H9 (cell line): ENCODE data around the gene GIPC3. TPM values are rescaled to one million over a fixed set of nuclear protein-coding genes. Genes with fewer than 3 reads are reported as not detected.

Experiments used
- DNase-seq: peaks from one replicate; pipeline ENCODE4 v3.0.0-alpha.2; 2017
- H2AFZ ChIP-seq: one replicate; pipeline ENCODE4 v1.6.1; 2013; ENCODE audit warnings: mild to moderate bottlenecking, low read length, control low read depth, moderate library complexity
- H2AK5ac ChIP-seq: 2 replicates; pipeline ENCODE4 v1.6.1; 2013; ENCODE audit warnings: low read length, control low read depth, mixed read lengths; ENCODE audit not compliant: insufficient read length
- H2BK120ac ChIP-seq: one replicate; pipeline ENCODE4 v1.6.1; 2013; ENCODE audit warnings: low read depth, mild to moderate bottlenecking, low read length, control low read depth, inconsistent platforms; ENCODE audit not compliant: poor library complexity, severe bottlenecking
- H2BK12ac ChIP-seq: 2 replicates; pipeline ENCODE4 v1.6.1; 2013; ENCODE audit warnings: low read length, control low read depth, mixed read lengths, low read depth; ENCODE audit not compliant: insufficient read length
- H2BK15ac ChIP-seq: 2 replicates; pipeline ENCODE4 v1.6.1; 2013; ENCODE audit warnings: low read depth, low read length, control low read depth
- H2BK20ac ChIP-seq: one replicate; pipeline ENCODE4 v1.6.1; 2013; ENCODE audit warnings: low read depth, mild to moderate bottlenecking, low read length, control low read depth, inconsistent platforms; ENCODE audit not compliant: poor library complexity, severe bottlenecking
- H2BK5ac ChIP-seq: 2 replicates; pipeline ENCODE4 v1.6.1; 2013; ENCODE audit warnings: low read length, control low read depth, mixed read lengths; ENCODE audit not compliant: insufficient read length
- H3K14ac ChIP-seq: 2 replicates; pipeline ENCODE4 v1.6.1; 2013; ENCODE audit warnings: low read length, control low read depth; ENCODE audit not compliant: insufficient read depth
- H3K18ac ChIP-seq: 2 replicates; pipeline ENCODE4 v1.6.1; 2013; ENCODE audit warnings: low read depth, mild to moderate bottlenecking, mixed read lengths, low read length, control low read depth; ENCODE audit not compliant: insufficient read length
- H3K23ac ChIP-seq: 2 replicates; pipeline ENCODE4 v1.6.1; 2013; ENCODE audit warnings: low read length, control low read depth, mixed read lengths, low read depth; ENCODE audit not compliant: insufficient read length
- H3K23me2 ChIP-seq: 2 replicates; pipeline ENCODE4 v1.6.1; 2013; ENCODE audit warnings: low read depth, mild to moderate bottlenecking, mixed read lengths, low read length, control low read depth; ENCODE audit not compliant: insufficient read length, poor library complexity, severe bottlenecking
- H3K27ac ChIP-seq: 2 replicates; pipeline ENCODE4 v1.5.1; 2013; ENCODE audit warnings: low read length, control low read depth, mixed read lengths, low read depth; ENCODE audit not compliant: insufficient read length
- H3K27me3 ChIP-seq: 2 replicates; pipeline ENCODE4 v1.6.1; 2013; ENCODE audit warnings: low read length, control low read depth, inconsistent platforms; ENCODE audit not compliant: insufficient read depth
- H3K4ac ChIP-seq: 2 replicates; pipeline ENCODE4 v1.6.1; 2013; ENCODE audit warnings: low read depth, mild to moderate bottlenecking, control low read depth, inconsistent platforms, low read length, moderate library complexity
- H3K4me1 ChIP-seq: 2 replicates; pipeline ENCODE4 v1.6.1; 2013; ENCODE audit warnings: low read length, control low read depth, inconsistent platforms; ENCODE audit not compliant: insufficient read depth
- H3K4me2 ChIP-seq: 2 replicates; pipeline ENCODE4 v1.6.1; 2013; ENCODE audit warnings: low read length, control low read depth, mixed read lengths; ENCODE audit not compliant: insufficient read length, insufficient read depth
- H3K56ac ChIP-seq: 2 replicates; pipeline ENCODE4 v1.6.1; 2013; ENCODE audit warnings: low read depth, mild to moderate bottlenecking, mixed read lengths, low read length, control low read depth; ENCODE audit not compliant: insufficient read length
- H3K79me1 ChIP-seq: 2 replicates; pipeline ENCODE4 v1.6.1; 2013; ENCODE audit warnings: low read depth, mild to moderate bottlenecking, moderate library complexity, low read length, control low read depth, inconsistent platforms; ENCODE audit not compliant: insufficient read depth, poor library complexity, severe bottlenecking
- H3K79me2 ChIP-seq: 2 replicates; pipeline ENCODE4 v1.6.1; 2013; ENCODE audit warnings: low read length, control low read depth, inconsistent platforms; ENCODE audit not compliant: insufficient read depth
- H3K9ac ChIP-seq: 2 replicates; pipeline ENCODE4 v1.6.1; 2013; ENCODE audit warnings: low read length, control low read depth, mixed read lengths; ENCODE audit not compliant: insufficient read length; ENCODE audit errors: extremely low read depth
- H3K9me3 ChIP-seq: one replicate; pipeline ENCODE4 v1.6.1; 2013; ENCODE audit warnings: low read depth, low read length, inconsistent platforms; ENCODE audit not compliant: control insufficient read depth
- H3T11ph ChIP-seq: one replicate; pipeline ENCODE4 v1.6.1; 2013; ENCODE audit warnings: mild to moderate bottlenecking, low read length, control low read depth, inconsistent platforms
- H4K20me1 ChIP-seq: one replicate; pipeline ENCODE4 v1.6.1; 2013; ENCODE audit not compliant: control insufficient read depth, insufficient read length, insufficient read depth
- H4K5ac ChIP-seq: 2 replicates; pipeline ENCODE4 v1.6.1; 2013; ENCODE audit warnings: low read depth, mild to moderate bottlenecking, mixed read lengths, low read length, control low read depth; ENCODE audit not compliant: insufficient read length
- H4K8ac ChIP-seq: replicated peaks from 2 replicates; pipeline ENCODE4 v1.6.1; 2013; ENCODE audit warnings: low read length, control low read depth, mixed read lengths, low read depth; ENCODE audit not compliant: insufficient read length
- H4K91ac ChIP-seq: 2 replicates; pipeline ENCODE4 v1.6.1; 2013; ENCODE audit warnings: low read depth, mild to moderate bottlenecking, moderate library complexity, mixed read lengths, low read length, control low read depth; ENCODE audit not compliant: insufficient read length
- H3K27ac Mint-ChIP-seq, 3 experiments: 2 replicates in 2 of 3; 3 replicates in 1 of 3; pipeline ENCODE4 v1.8.0; 2020 to 2021; ENCODE audit warnings: mixed read lengths in 3 of 3, mild to moderate bottlenecking in 1 of 3, moderate library complexity in 1 of 3
- H3K27me3 Mint-ChIP-seq: 2 replicates; pipeline ENCODE4 v1.8.0; 2021; ENCODE audit warnings: low read depth, mild to moderate bottlenecking, moderate library complexity, mixed read lengths
- H3K36me3 Mint-ChIP-seq, 3 experiments: 2 replicates in 2 of 3; 3 replicates in 1 of 3; pipeline ENCODE4 v1.8.0; 2020 to 2021; ENCODE audit warnings: low read depth in 3 of 3, mixed read lengths in 3 of 3; ENCODE audit not compliant: insufficient read depth in 1 of 3
- H3K4me1 Mint-ChIP-seq, 2 experiments: 2 replicates each; pipeline ENCODE4 v1.8.0; 2020; ENCODE audit warnings: mixed read lengths in 2 of 2
- H3K4me3 Mint-ChIP-seq, 2 experiments: 2 replicates in 1 of 2; 3 replicates in 1 of 2; pipeline ENCODE4 v1.8.0; 2020 to 2021; ENCODE audit warnings: mild to moderate bottlenecking in 2 of 2, mixed read lengths in 2 of 2, moderate library complexity in 1 of 2
- H3K9me3 Mint-ChIP-seq, 2 experiments: 2 replicates in 1 of 2; 3 replicates in 1 of 2; pipeline ENCODE4 v1.8.0; 2020; ENCODE audit warnings: mild to moderate bottlenecking in 2 of 2, mixed read lengths in 2 of 2, moderate library complexity in 1 of 2
- CTCF ChIP-seq: fragments of 200-600 bp; sonication (generic); conservative IDR thresholded peaks from 3 replicates; pipeline ENCODE4 v1.8.0; 2021; ENCODE audit warnings: antibody characterized with exemption, mild to moderate bottlenecking
- WGBS: extraction: QIAGEN DNeasy Blood & Tissue Kit; methylation state at CpG from one replicate; pipeline ENCODE4 v1.1.7; 2013; ENCODE audit warnings: missing lambda C conversion rate, low lambda C conversion rate, mixed read lengths; ENCODE audit not compliant: insufficient read length; ENCODE audit errors: extremely low coverage; 5-methylcytosine and 5-hydroxymethylcytosine counted together
- total RNA-seq: library from RNA; stranded (reverse); gene quantifications from 2 replicates; pipeline ENCODE4 v1.2.1, GENCODE V29; 2021

GIPC3 gene
- total RNA-seq, 1 experiment from 2014 or later = 1.6 TPM

- no peak overlapping the region for H3K4me2 ChIP-seq
- no peaks in the 10 kb centered on the region for H3K27me3 Mint-ChIP-seq
- no peaks in the 10 kb centered on the region for H3K79me2 ChIP-seq
- H3K27ac Mint-ChIP-seq = no peak overlapping the region
- no peaks in the 10 kb centered on the region for H3K9me3 ChIP-seq
- H3K36me3 Mint-ChIP-seq = peaks cover 0 to 7% (median 7%) of the 10 kb centered on the region in 3 experiments; a peak in 5 of 7 replicates
- no peak overlapping the region for H3K9ac ChIP-seq
- H3K23ac ChIP-seq = no peak overlapping the region
- H3K27ac ChIP-seq = no peak overlapping the region
- DNase-seq = no peak
- no peak overlapping the region for H3K18ac ChIP-seq
- no peak overlapping the region for H3K56ac ChIP-seq
- no peak overlapping the region for H2BK12ac ChIP-seq
- H2BK120ac ChIP-seq = no peak overlapping the region
- no peak overlapping the region; the same call in 1 of the 2 replicates for H3K14ac ChIP-seq
- no peak overlapping the region for H3K4ac ChIP-seq
- H3K23me2 ChIP-seq = no peaks in the 10 kb centered on the region
- WGBS = no CpG with 5 or more reads among the region's 16 CpGs
- H3T11ph ChIP-seq = no peak overlapping the region
- no peaks in the 10 kb centered on the region for H4K20me1 ChIP-seq
- no peaks in the 10 kb centered on the region; a peak in 1 of 5 replicates for H3K9me3 Mint-ChIP-seq
- no peak overlapping the region for H2AFZ ChIP-seq
- H4K8ac ChIP-seq = no peak overlapping the region
- no peak overlapping the region for H2BK15ac ChIP-seq
- no peak overlapping the region for H4K91ac ChIP-seq
- no peak overlapping the region for H2BK20ac ChIP-seq
- no peaks in the 10 kb centered on the region for H3K4me1 ChIP-seq
- no peaks in the 10 kb centered on the region for H3K79me1 ChIP-seq
- H3K27me3 ChIP-seq = no peaks in the 10 kb centered on the region
- H3K4me1 Mint-ChIP-seq = no peaks in the 10 kb centered on the region
- no peak for TF ChIP-seq CTCF
- H2BK5ac ChIP-seq = no peak overlapping the region
- no peak overlapping the region for H2AK5ac ChIP-seq
- H4K5ac ChIP-seq = no peak overlapping the region
- H3K4me3 Mint-ChIP-seq = no peak overlapping the region
These were observed 46.8 kb downstream of the GIPC3 start for GRCh38 chr19:3632098-3632497.
